SK-N-MC (cell line): ENCODE measurements around the gene SNX8.

Source experiments
- DNase-seq: peaks from one replicate; pipeline ENCODE4 v3.0.0-alpha.2; 2011; ENCODE audit warnings: low read depth, low spot score
- H3K27ac ChIP-seq: fragments of 200-600 bp; sonication (generic); 2 replicates; pipeline ENCODE4 v1.5.1; 2016; ENCODE audit warnings: mixed run types
- H3K36me3 ChIP-seq: fragments of 200-600 bp; sonication (generic); 2 replicates; pipeline ENCODE4 v1.6.1; 2017; ENCODE audit warnings: antibody characterized with exemption, low read length, mixed read lengths; ENCODE audit not compliant: insufficient read depth
- H3K4me3 ChIP-seq: fragments of 200-600 bp; sonication (generic); 2 replicates; pipeline ENCODE4 v1.5.1; 2016
- H3K9ac ChIP-seq: fragments of 200-600 bp; sonication (generic); 2 replicates; pipeline ENCODE4 v1.8.0; 2017; ENCODE audit warnings: mixed run types, mixed read lengths; ENCODE audit not compliant: insufficient read length
- H3K9me3 ChIP-seq: fragments of 200-600 bp; sonication (generic); 2 replicates; pipeline ENCODE4 v1.6.1; 2017; ENCODE audit warnings: low read depth, mild to moderate bottlenecking, antibody characterized with exemption, low read length, moderate library complexity, mixed read lengths
- EZH2 ChIP-seq: fragments of 200-600 bp; sonication (generic); IDR thresholded peaks from one replicate; pipeline ENCODE4 v1.6.1; 2017; ENCODE audit warnings: antibody characterized with exemption
- FOXP2 ChIP-seq: optimal IDR thresholded peaks from 2 replicates; pipeline ENCODE3; 2011; ENCODE audit warnings: mild to moderate bottlenecking, moderate library complexity; ENCODE audit not compliant: insufficient read depth; ENCODE audit errors: extremely low read length, control extremely low read depth
- POLR2AphosphoS5 ChIP-seq: IDR thresholded peaks from 2 replicates; pipeline ENCODE4 v1.6.1; 2012; ENCODE audit warnings: mild to moderate bottlenecking, low read depth, low read length, borderline replicate concordance

SNX8 gene

DNA sequence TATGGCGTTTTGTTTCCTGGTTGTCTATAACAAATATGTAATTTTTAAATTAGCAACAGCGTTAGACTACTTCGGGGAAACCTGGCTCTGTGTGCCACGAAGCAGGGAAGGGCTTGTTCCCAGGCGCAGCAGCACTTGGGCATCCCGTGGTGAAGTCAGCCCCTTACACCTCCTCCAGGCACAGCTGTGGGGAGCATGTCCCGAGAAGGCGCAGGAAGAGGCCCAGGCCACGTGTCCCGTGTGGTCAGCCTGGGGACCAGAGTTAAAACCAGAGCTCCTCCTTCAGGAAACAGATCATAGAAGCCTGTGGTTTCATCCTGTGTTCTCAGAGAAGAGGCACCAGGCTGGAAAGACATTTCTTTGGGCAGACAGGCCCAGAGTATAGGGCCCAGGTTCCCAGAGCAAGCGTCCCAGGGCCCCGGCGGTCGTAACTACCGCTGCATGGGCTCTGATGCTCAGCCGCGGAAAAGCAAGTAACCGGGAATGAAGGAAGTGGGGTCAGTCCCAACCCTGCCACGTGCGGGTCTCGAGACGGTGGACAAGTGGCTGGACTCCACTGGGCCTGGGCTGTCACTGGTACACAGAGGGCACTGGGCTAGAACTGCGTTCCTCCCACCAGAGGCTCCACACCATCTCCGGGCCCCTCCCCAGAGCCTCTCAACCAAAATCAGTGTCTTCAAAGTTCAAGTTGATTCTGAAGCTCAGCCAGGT is 65.1 kb downstream of the SNX8 start:
- H3K9me3 ChIP-seq, result no peaks in the 10 kb centered on the region
- H3K4me3 ChIP-seq, result no peak overlapping the region
- no peak overlapping the region for H3K9ac ChIP-seq
- no peak for DNase-seq
- TF ChIP-seq EZH2 (no peak), POLR2AphosphoS5 (no peak), FOXP2 (no peak)
- H3K36me3 ChIP-seq, result peaks cover 6% of the 10 kb centered on the region; the same call in 1 of the 2 replicates
- H3K27ac ChIP-seq, result peak overlapping the region; percentile 19; the same call in 1 of the 2 replicates

DNA sequence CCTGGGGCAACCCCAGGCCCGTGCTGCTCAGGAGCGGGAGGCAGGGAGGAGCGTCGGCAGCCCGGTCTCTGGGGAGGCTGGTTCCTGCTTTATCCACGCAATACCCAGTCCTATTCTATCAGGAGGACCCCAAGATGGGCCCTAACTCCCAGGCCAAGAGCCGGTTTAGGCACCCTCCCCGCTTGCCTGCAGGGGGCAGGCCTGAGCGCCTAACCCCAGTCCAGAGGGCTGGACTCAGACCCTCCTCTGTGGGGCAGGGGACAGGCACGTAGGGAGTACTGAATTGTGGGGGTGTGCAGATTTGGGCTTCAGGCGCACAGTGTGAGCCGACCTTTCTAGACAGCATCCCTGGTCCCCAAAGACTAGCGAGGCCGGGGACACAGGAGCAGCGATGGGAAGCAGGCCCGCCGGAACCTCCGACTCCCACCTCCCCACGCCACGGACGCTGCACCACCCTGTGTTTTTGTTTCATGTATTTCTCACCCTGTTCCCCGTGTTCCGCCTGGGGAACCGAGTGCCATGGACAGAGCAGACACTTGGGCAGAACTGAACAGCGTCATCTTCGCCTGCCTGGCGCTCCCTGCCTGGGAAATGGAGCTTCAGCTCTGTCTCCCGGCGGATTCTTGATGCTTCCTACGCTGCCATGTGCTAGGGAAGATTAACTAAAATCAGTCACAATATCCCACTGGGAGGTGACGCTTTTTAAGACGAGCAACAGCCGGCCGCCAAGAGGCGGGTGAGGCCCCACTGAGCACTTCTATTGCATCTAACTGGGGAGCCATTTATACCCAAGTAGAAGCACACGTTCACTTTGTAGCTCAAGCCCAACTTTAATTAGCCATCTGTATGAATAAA is 66.9 kb downstream of the SNX8 start:
- Histone ChIP-seq H3K27ac (no peak overlapping the region), H3K9me3 (no peaks in the 10 kb centered on the region), H3K36me3 (peaks cover 6% of the 10 kb centered on the region; the same call in 1 of the 2 replicates), H3K4me3 (no peak overlapping the region), H3K9ac (no peak overlapping the region)
- TF ChIP-seq FOXP2, result no peak
- no peak for TF ChIP-seq POLR2AphosphoS5
- TF ChIP-seq EZH2, result no peak
- DNase-seq, result no peak

DNA sequence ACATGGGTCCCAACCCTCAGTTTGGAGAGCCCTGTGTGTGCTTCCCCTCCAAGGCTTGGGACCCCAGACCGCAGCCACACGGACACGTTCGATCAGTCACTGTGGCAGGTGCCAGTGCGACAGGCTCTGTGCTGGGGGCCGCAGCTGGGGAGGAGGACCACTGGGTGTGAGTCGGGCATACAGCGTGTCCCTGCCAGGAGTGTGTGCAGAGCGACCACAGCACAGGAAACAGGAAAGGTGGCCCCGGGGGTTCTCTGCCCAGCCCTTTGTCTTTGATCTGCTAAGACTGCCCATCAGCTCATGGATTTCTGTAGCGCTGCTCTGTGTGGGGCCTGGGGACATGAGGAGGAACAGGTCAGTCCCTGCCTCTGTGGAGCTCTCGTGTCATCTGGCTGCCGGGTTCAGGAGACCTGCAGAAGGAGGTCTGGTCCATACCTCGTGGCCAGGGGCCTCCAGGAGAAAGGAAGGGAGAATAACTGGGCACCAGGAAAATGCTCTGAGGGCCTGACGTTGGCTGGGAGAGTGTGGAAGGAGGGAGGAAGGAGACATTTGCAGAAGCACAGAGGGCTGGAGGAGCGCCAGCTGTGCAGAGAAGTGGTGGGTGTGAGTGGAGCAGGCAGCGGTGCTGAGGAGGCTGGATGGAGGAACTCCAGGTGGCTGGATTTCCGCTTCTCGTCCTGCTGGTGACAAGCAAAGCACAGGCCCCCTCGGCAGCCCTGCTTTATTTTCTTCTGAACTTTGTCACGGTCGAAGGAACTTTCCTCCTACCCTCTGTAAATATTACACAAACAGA is 68.2 kb downstream of the SNX8 start:
- no peak for TF ChIP-seq EZH2
- no peak for TF ChIP-seq FOXP2
- TF ChIP-seq POLR2AphosphoS5, result no peak
- DNase-seq, result no peak
- H3K27ac ChIP-seq, result no peak overlapping the region
- H3K9me3 ChIP-seq, result no peaks in the 10 kb centered on the region
- no peak overlapping the region for H3K9ac ChIP-seq
- no peak overlapping the region for H3K4me3 ChIP-seq
- 0 out of 2 replicates have a peak, but pooled peaks cover 3% of the 10 kb centered on the region for H3K36me3 ChIP-seq

DNA sequence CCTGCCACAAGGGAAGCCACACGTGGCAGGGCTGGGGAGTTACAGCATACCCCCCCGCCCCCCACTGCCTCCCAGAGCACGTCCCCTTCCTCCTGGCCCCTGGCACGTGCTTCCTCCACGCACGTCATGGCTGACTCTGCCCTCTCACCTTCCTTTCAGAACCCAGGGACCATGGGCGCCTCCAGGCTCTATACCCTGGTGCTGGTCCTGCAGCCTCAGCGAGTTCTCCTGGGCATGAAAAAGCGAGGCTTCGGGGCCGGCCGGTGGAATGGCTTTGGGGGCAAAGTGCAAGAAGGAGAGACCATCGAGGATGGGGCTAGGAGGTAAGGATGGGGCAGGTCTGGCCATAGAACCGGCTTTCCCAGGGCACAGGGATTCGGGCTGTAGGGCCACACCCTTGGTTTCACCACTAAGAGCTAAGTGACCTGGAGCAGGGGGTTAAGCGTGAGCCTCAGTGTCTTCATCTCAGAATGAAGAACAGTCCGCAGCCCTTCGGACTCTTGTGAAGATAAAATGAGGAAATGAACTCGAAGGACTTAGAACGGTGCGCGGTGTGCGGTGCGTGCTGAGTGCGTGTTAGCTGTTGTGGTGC is 69.7 kb downstream of the SNX8 start:
- Histone ChIP-seq H3K36me3 (peaks cover 6% of the 10 kb centered on the region), H3K27ac (no peak overlapping the region), H3K9me3 (no peaks in the 10 kb centered on the region), H3K9ac (no peak overlapping the region), H3K4me3 (no peak overlapping the region)
- no peak for TF ChIP-seq POLR2AphosphoS5
- no peak for TF ChIP-seq EZH2
- no peak for TF ChIP-seq FOXP2
- no peak for DNase-seq

DNA sequence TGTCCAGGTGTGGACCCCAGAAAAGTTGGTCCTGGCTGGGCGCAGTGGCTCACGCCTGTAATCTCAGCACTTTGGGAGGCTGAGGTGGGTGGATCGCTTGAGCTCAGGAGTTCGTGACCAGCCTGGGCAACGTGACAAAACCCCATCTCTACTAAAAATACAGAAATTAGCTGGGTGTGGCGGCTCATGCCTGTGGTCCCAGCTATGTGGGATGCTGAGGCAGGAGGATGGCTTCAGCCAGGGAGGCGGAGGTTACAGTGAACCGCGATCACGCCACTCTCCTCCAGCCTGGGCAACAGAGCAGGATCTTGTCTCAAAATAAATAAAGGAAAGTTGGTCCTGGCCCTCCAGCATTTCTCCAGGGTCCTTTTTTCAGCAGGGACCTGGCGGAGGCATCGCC is 70.8 kb downstream of the SNX8 start:
- H3K4me3 ChIP-seq, result no peak overlapping the region
- H3K27ac ChIP-seq, result no peak overlapping the region
- H3K9ac ChIP-seq, result no peak overlapping the region
- no peak for DNase-seq
- H3K9me3 ChIP-seq, result no peaks in the 10 kb centered on the region
- no peak for TF ChIP-seq EZH2
- no peak for TF ChIP-seq POLR2AphosphoS5
- TF ChIP-seq FOXP2, result no peak
- H3K36me3 ChIP-seq, result peaks cover 13% of the 10 kb centered on the region

DNA sequence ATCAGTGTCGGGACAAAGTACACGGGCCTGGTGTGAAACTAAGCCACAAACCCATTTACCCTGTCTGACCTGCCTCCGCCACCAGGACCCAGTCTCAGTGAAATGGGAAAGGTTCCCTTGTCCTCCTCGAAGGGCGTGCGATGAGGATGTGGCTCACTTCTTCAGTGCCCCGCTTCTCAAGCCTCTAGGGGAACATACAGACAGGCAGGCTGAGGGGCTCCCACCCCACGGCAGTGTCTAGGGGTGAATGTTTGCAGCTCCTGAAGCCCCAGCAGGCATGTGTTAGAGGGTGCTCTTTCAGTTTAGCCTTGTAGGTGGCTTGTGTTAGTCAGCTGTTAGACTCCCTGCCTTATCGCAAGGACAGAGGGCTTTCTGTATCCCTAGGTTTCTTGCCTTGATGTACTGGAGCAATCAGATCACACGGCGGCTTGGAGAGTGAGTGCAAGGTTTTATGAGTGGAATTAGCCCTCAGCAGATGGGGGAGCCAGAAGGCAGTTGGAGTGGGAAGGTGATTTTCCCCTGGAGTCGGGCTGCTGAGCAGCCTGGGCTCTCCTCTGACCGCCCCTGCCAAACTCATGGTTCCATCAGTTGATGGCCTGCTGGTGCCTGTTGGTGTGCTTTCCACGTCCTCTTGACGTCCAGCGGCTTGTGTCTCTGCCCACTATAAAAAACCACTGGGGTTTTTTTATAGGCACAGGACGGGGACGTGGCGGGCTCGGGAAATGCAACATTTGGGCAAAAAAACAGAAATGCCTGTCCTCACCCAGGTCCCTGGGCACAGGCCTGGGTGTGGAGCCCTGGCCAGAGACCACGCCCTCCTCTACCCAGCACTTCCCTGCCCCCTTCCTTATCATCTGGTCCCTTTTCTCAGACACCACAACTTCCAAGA is 71.5 kb downstream of the SNX8 start:
- DNase-seq, result no peak
- TF ChIP-seq FOXP2 (no peak), POLR2AphosphoS5 (no peak), EZH2 (no peak)

DNA sequence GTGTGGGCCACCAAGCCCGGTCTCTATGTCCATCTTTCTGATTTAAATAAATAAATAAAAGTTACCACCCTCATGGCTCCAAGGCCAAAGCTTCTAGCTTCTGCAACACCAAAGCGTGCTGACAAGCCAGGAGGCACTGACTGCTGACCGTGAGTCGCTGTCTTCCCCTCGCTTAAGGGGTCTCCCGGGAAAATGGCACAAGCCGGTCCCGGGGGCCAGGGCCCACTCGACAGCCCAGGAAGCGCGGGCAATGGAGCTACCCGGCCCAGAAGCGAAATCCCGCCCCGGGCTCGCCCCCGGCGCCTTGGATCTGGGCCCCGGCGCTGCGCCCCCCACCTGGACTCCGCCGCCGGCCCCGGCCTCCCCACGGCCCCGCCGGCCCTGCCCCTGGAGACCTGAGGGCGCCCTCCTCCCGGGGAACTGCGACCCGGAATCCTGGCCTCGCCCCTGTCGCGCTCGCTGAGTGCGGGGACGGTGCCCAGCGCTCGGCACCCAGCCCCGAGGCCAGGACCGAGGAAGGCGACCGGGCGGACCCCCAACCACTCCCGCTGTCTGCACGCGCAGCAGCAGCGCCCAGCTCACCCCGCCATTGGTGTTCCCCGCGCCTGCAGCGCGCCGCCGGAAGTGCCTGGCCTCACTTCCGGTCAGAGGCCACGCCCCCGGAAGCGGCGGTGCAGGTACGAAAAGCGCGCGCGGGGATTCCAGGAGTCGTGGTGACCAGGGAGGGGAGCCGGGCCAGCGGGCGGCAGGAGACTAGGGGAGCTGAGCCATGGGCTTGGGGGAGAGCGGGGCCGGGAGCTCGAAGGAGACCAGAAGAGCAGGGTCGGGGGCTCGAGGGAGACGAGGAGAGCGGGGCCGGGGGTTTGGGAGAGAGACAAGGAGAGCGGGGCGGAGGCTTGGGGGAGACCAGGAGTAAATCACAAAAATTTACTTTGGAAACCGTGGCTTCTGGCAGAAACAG is 72.4 kb downstream of the SNX8 start, which contains the start of the genes MRM2 and NUDT1:
Gene MRM2, minus strand, starts transcription at position 626 of the 961 bp plus-strand sequence. Its CDS starts 36 bp downstream, at position 590.
Gene NUDT1, plus strand, starts transcription at position 647 of the 961 bp plus-strand sequence. CDS start 2,349 bp downstream, outside the sequence.
- Histone ChIP-seq H3K9me3 (no peaks in the 10 kb centered on the region), H3K27ac (peak within 1 kb of the TSS; percentile 21; the same call in 1 of the 2 replicates), H3K9ac (peak within 1 kb of the TSS; percentile 96), H3K4me3 (peak within 1 kb of the TSS; percentile 91), H3K36me3 (peaks cover 28% of the 10 kb centered on the region)
- TF ChIP-seq EZH2 (no peak), POLR2AphosphoS5 (peak; percentile 99), FOXP2 (no peak)
- no peak for DNase-seq

More for the DNA sequence above, 71.5 kb downstream of the SNX8 start:
- Histone ChIP-seq H3K9me3 (no peaks in the 10 kb centered on the region), H3K9ac (peak overlapping the region; percentile 96), H3K27ac (peak overlapping the region; percentile 21; the same call in 1 of the 2 replicates), H3K36me3 (peaks cover 20% of the 10 kb centered on the region), H3K4me3 (peak overlapping the region; percentile 91)
